IgD-negative memory B cell (primary cell): ENCODE measurements around the gene NTRK1. TPM values are rescaled to one million over a fixed set of nuclear protein-coding genes. Genes with fewer than 3 reads are reported as not detected.
"Not testable (repeated sequence)": the region's sequence is repeated elsewhere in the genome, so short reads cannot be mapped to it uniquely, and the experiment has no call there.

ENCODE experiments used
- H3K27ac Mint-ChIP-seq, 3 donors: one replicate each; pipeline ENCODE4 v1.8.0; 2020 to 2022; ENCODE audit warnings: mild to moderate bottlenecking in 3 of 3, mixed read lengths in 3 of 3, moderate library complexity in 1 of 3
- H3K27me3 Mint-ChIP-seq: one replicate; pipeline ENCODE4 v1.8.0; 2021; ENCODE audit warnings: mixed read lengths
- H3K36me3 Mint-ChIP-seq: one replicate; pipeline ENCODE4 v1.8.0; 2020; ENCODE audit warnings: mild to moderate bottlenecking, mixed read lengths
- H3K4me1 Mint-ChIP-seq, 3 donors: one replicate each; pipeline ENCODE4 v1.8.0; 2020 to 2022; ENCODE audit warnings: mixed read lengths in 3 of 3, mild to moderate bottlenecking in 1 of 3
- H3K4me3 Mint-ChIP-seq, 4 donors: one replicate each; pipeline ENCODE4 v1.8.0; 2020 to 2022; ENCODE audit warnings: mild to moderate bottlenecking in 4 of 4, mixed read lengths in 4 of 4, moderate library complexity in 3 of 4
- H3K9me3 Mint-ChIP-seq, 3 donors: one replicate each; pipeline ENCODE4 v1.8.0; 2020 to 2021; ENCODE audit warnings: mixed read lengths in 3 of 3, mild to moderate bottlenecking in 1 of 3
- polyA plus RNA-seq: library from polyadenylated mRNA; unstranded; fragments of 300-500 nt; fragmentation: Illumina TruSeq; gene quantifications from one replicate; pipeline ENCODE4 v1.2.3, GENCODE V29; 2021

Gene NTRK1
- polyA plus RNA-seq, 1 donor from 2014 or later = not detected

- H3K9me3 Mint-ChIP-seq = peaks cover 0 to 4% (median 0%) of the 10 kb centered on the region in 3 donors
- peaks cover 74% of the 10 kb centered on the region for H3K27me3 Mint-ChIP-seq
- H3K4me1 Mint-ChIP-seq = peaks cover 9 to 13% (median 12%) of the 10 kb centered on the region in 3 donors
- no peak overlapping the region for H3K27ac Mint-ChIP-seq
- no peak overlapping the region for H3K4me3 Mint-ChIP-seq
- H3K36me3 Mint-ChIP-seq = no peaks in the 10 kb centered on the region
These were observed 65.5 kb downstream of the NTRK1 start for GRCh38 chr1:156926175-156926574.

- H3K36me3 Mint-ChIP-seq = not testable (repeated sequence)
These were observed 66.0 kb downstream of the NTRK1 start for GRCh38 chr1:156926695-156927094.

GRCh38 chr1:156927215-156928042 is 66.8 kb downstream of the NTRK1 start:
- H3K36me3 Mint-ChIP-seq = peaks cover 2% of the 10 kb centered on the region
- peaks cover 9 to 12% (median 11%) of the 10 kb centered on the region in 3 donors for H3K4me1 Mint-ChIP-seq
- H3K27me3 Mint-ChIP-seq = peaks cover 74% of the 10 kb centered on the region
- H3K27ac Mint-ChIP-seq = peak overlapping the region in 2 of 3 donors; percentile 53 to 57
- no peak overlapping the region for H3K4me3 Mint-ChIP-seq
- peaks cover 0 to 4% (median 0%) of the 10 kb centered on the region in 3 donors for H3K9me3 Mint-ChIP-seq

More at GRCh38 chr1:156926695-156927094, 66.0 kb downstream of the NTRK1 start:
- H3K9me3 Mint-ChIP-seq, H3K27ac Mint-ChIP-seq: not testable (repeated sequence)
- Mint-ChIP-seq H3K4me3 (peak overlapping the region in 1 of 4 donors; percentile 77), H3K4me1 (peaks cover 9 to 13% (median 12%) of the 10 kb centered on the region in 3 donors), H3K27me3 (peaks cover 78% of the 10 kb centered on the region)

- Mint-ChIP-seq H3K4me3 (peak overlapping the region in 1 of 4 donors; percentile 90), H3K36me3 (peaks cover 2% of the 10 kb centered on the region), H3K27me3 (peaks cover 76% of the 10 kb centered on the region), H3K4me1 (peaks cover 8 to 12% (median 9%) of the 10 kb centered on the region in 3 donors), H3K9me3 (peaks cover 0 to 4% (median 0%) of the 10 kb centered on the region in 3 donors), H3K27ac (peak overlapping the region in 1 of 3 donors; percentile 57)
These were observed 67.5 kb downstream of the NTRK1 start for GRCh38 chr1:156928043-156928602.

GRCh38 chr1:156929596-156930238 is 69.1 kb downstream of the NTRK1 start:
- Mint-ChIP-seq H3K36me3 (peaks cover 2% of the 10 kb centered on the region), H3K9me3 (peaks cover 0 to 2% (median 0%) of the 10 kb centered on the region in 3 donors), H3K4me3 (no peak overlapping the region), H3K27me3 (peaks cover 74% of the 10 kb centered on the region), H3K27ac (no peak overlapping the region), H3K4me1 (peaks cover 4 to 10% (median 7%) of the 10 kb centered on the region in 3 donors)

GRCh38 chr1:156930483-156930882 is 69.8 kb downstream of the NTRK1 start:
- no peak overlapping the region for H3K27ac Mint-ChIP-seq
- peaks cover 4 to 10% (median 7%) of the 10 kb centered on the region in 3 donors for H3K4me1 Mint-ChIP-seq
- no peak overlapping the region for H3K4me3 Mint-ChIP-seq
- peaks cover 0 to 2% (median 0%) of the 10 kb centered on the region in 3 donors for H3K9me3 Mint-ChIP-seq
- H3K27me3 Mint-ChIP-seq = peaks cover 67% of the 10 kb centered on the region
- peaks cover 2% of the 10 kb centered on the region for H3K36me3 Mint-ChIP-seq

Other genes starting within 250 kb of the NTRK1 start
- not detected for gene HAPLN2, start 241.4 kb upstream of the NTRK1 start, polyA plus RNA-seq
- gene BCAN, start 218.7 kb upstream of the NTRK1 start, polyA plus RNA-seq = not detected
- gene NES, start 183.5 kb upstream of the NTRK1 start, polyA plus RNA-seq = not detected
- 0.31 TPM for gene CRABP2, start 155.3 kb upstream of the NTRK1 start, polyA plus RNA-seq
- 11.5 TPM for gene METTL25B, start 132.4 kb upstream of the NTRK1 start, polyA plus RNA-seq
- 39.7 TPM for gene ISG20L2, start 132.1 kb upstream of the NTRK1 start, polyA plus RNA-seq
- gene MRPL24, start 119.8 kb upstream of the NTRK1 start, polyA plus RNA-seq = 93.7 TPM
- gene HDGF, start 109.2 kb upstream of the NTRK1 start, polyA plus RNA-seq = 17.8 TPM
- 57.3 TPM for gene PRCC, start 93.3 kb upstream of the NTRK1 start, polyA plus RNA-seq
- gene SH2D2A, start 44.0 kb upstream of the NTRK1 start, polyA plus RNA-seq = 2.1 TPM
- gene INSRR, start 1.7 kb upstream of the NTRK1 start, polyA plus RNA-seq = not detected
- gene PEAR1, start 32.9 kb downstream of the NTRK1 start, polyA plus RNA-seq = not detected
- gene LRRC71, start 59.8 kb downstream of the NTRK1 start, polyA plus RNA-seq = not detected
- 2.8 TPM for gene ARHGEF11, start 184.9 kb downstream of the NTRK1 start, polyA plus RNA-seq
- not detected for gene ETV3L, start 238.9 kb downstream of the NTRK1 start, polyA plus RNA-seq